ENCODE data around the gene MTIF2. TPM values are rescaled to one million over a fixed set of nuclear protein-coding genes. Genes with fewer than 3 reads are reported as not detected.

MTIF2 gene
- total and polyA plus RNA-seq, 2 donors (not counting 1 experiment from before 2014, with no cell fraction given), result 22.8 to 54.0 TPM

DNA sequence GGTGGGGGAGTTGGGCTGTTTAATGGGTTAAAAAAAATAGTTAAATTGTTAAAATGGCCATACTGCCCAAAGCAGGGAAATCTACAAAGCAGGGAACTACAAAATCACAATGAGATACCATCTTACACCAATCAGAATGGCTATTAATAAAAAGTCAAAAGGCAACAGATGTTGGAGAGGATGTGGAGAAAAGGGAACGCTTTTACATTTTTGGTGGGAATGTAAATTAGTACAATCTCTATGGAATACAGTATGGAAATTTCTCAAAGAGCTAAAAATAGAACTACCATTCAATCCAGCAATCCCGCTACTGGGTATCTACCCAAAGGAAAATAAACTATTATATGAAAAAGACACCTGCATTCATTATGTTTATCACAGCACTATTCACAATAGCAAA is 64.1 kb downstream of the MTIF2 start:
- no peak overlapping the region for H3K4me2 ChIP-seq (ENCODE audit: extremely low read depth, insufficient read depth, low read length)
- no peak overlapping the region for H3K9ac ChIP-seq (ENCODE audit: insufficient read depth, low read length)
- no peaks in the 10 kb centered on the region for H3K79me2 ChIP-seq (ENCODE audit: control insufficient read depth, insufficient read depth, low read length)
- no peak overlapping the region for H3K27ac ChIP-seq (ENCODE audit: insufficient read depth, low read length)
- H4K20me1 ChIP-seq (ENCODE audit: control insufficient read depth, extremely low read depth, insufficient read depth, low read length), result no peaks in the 10 kb centered on the region
- no peaks in the 10 kb centered on the region for H3K36me3 ChIP-seq (ENCODE audit: control insufficient read depth, insufficient read depth, low read length)
- no peak for TF ChIP-seq EZH2 (IDR thresholded peaks at IDR 0.05; ENCODE audit: low read length, missing control alignments)
- TF ChIP-seq, protein P1, sequence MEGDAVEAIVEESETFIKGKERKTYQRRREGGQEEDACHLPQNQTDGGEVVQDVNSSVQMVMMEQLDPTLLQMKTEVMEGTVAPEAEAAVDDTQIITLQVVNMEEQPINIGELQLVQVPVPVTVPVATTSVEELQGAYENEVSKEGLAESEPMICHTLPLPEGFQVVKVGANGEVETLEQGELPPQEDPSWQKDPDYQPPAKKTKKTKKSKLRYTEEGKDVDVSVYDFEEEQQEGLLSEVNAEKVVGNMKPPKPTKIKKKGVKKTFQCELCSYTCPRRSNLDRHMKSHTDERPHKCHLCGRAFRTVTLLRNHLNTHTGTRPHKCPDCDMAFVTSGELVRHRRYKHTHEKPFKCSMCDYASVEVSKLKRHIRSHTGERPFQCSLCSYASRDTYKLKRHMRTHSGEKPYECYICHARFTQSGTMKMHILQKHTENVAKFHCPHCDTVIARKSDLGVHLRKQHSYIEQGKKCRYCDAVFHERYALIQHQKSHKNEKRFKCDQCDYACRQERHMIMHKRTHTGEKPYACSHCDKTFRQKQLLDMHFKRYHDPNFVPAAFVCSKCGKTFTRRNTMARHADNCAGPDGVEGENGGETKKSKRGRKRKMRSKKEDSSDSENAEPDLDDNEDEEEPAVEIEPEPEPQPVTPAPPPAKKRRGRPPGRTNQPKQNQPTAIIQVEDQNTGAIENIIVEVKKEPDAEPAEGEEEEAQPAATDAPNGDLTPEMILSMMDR (conservative IDR thresholded peaks at IDR 0.05 in 1 of 2, IDR thresholded peaks at IDR 0.05 in 1 of 2; ENCODE audit: low read depth in 1 of 2, low read length in 2 of 2), result no peak
- no peak overlapping the region for H3K4me3 ChIP-seq (replicated peaks in 1 of 4; ENCODE audit: control extremely low read depth in 1 of 4, insufficient read depth in 1 of 4, low read depth in 3 of 4, low read length in 4 of 4)
- H3K4me1 ChIP-seq (ENCODE audit: control insufficient read depth, extremely low read depth, insufficient read depth, low read length), result no peaks in the 10 kb centered on the region
- no peaks in the 10 kb centered on the region for H3K27me3 ChIP-seq (ENCODE audit: control insufficient read depth, insufficient read depth, low read length)
- no peak for DNase-seq (ENCODE audit: low read depth in 2 of 2)
- no peaks in the 10 kb centered on the region for H3K9me3 ChIP-seq (ENCODE audit: control insufficient read depth, insufficient read depth, low read depth, low read length)
- H2AFZ ChIP-seq (ENCODE audit: low read length), result no peak overlapping the region

DNA sequence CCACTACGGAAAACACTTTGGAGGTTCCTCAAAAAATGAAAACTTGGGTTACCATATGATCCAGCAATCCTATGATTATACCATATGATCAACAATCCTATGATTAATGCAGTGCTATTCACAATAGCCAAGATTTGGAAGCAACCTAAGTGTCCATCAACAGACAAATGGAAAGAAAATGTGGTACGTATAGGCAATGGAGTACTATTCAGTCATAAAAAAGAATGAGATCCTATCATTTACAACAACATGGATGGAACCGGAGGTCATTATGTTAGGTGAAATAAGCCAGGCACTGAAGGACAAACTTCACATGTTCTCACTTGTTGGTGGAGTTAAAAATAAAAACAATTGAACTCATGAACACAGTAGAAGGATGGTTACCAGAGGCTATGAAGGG is 64.5 kb downstream of the MTIF2 start:
- Histone ChIP-seq H3K27me3 (ENCODE audit: control insufficient read depth, insufficient read depth, low read length) (no peaks in the 10 kb centered on the region), H3K9me3 (ENCODE audit: control insufficient read depth, insufficient read depth, low read depth, low read length) (no peaks in the 10 kb centered on the region), H3K27ac (ENCODE audit: insufficient read depth, low read length) (no peak overlapping the region), H3K9ac (ENCODE audit: insufficient read depth, low read length) (no peak overlapping the region), H3K4me3 (replicated peaks in 1 of 4; ENCODE audit: control extremely low read depth in 1 of 4, insufficient read depth in 1 of 4, low read depth in 3 of 4, low read length in 4 of 4) (no peak overlapping the region), H4K20me1 (ENCODE audit: control insufficient read depth, extremely low read depth, insufficient read depth, low read length) (no peaks in the 10 kb centered on the region), H2AFZ (ENCODE audit: low read length) (no peak overlapping the region), H3K4me2 (ENCODE audit: extremely low read depth, insufficient read depth, low read length) (no peak overlapping the region), H3K36me3 (ENCODE audit: control insufficient read depth, insufficient read depth, low read length) (no peaks in the 10 kb centered on the region), H3K4me1 (ENCODE audit: control insufficient read depth, extremely low read depth, insufficient read depth, low read length) (no peaks in the 10 kb centered on the region), H3K79me2 (ENCODE audit: control insufficient read depth, insufficient read depth, low read length) (no peaks in the 10 kb centered on the region)
- no peak for TF ChIP-seq EZH2 (IDR thresholded peaks at IDR 0.05; ENCODE audit: low read length, missing control alignments)
- TF ChIP-seq, protein P1 (conservative IDR thresholded peaks at IDR 0.05 in 1 of 2, IDR thresholded peaks at IDR 0.05 in 1 of 2; ENCODE audit: low read depth in 1 of 2, low read length in 2 of 2), result no peak
- DNase-seq (ENCODE audit: low read depth in 2 of 2), result no peak

DNA sequence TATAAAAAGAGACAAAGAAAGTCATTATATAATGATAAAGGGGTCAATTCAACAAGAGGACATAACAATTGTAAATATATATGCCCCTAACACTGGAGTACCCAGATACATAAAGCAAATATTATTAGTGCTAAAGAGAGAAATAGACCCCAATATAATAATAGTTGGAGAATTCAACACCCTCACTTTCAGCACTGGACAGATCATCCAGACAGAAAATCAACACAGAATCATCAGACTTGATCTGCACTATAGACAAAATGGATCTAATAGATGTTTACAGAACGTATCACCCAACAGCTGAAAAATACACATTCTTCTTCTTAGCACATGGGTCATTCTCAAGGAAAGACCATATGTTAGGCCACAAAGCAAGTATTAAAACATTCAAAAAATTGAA is 68.6 kb downstream of the MTIF2 start:
- no peaks in the 10 kb centered on the region for H3K79me2 ChIP-seq (ENCODE audit: control insufficient read depth, insufficient read depth, low read length)
- no peak overlapping the region for H2AFZ ChIP-seq (ENCODE audit: low read length)
- no peak for TF ChIP-seq EZH2 (IDR thresholded peaks at IDR 0.05; ENCODE audit: low read length, missing control alignments)
- TF ChIP-seq, protein P1 (conservative IDR thresholded peaks at IDR 0.05 in 1 of 2, IDR thresholded peaks at IDR 0.05 in 1 of 2; ENCODE audit: low read depth in 1 of 2, low read length in 2 of 2), result no peak
- no peaks in the 10 kb centered on the region for H4K20me1 ChIP-seq (ENCODE audit: control insufficient read depth, extremely low read depth, insufficient read depth, low read length)
- no peak overlapping the region for H3K4me3 ChIP-seq (replicated peaks in 1 of 4; ENCODE audit: control extremely low read depth in 1 of 4, insufficient read depth in 1 of 4, low read depth in 3 of 4, low read length in 4 of 4)
- H3K27me3 ChIP-seq (ENCODE audit: control insufficient read depth, insufficient read depth, low read length), result no peaks in the 10 kb centered on the region
- no peaks in the 10 kb centered on the region for H3K36me3 ChIP-seq (ENCODE audit: control insufficient read depth, insufficient read depth, low read length)
- no peak overlapping the region for H3K27ac ChIP-seq (ENCODE audit: insufficient read depth, low read length)
- H3K4me1 ChIP-seq (ENCODE audit: control insufficient read depth, extremely low read depth, insufficient read depth, low read length), result no peaks in the 10 kb centered on the region
- no peak overlapping the region for H3K4me2 ChIP-seq (ENCODE audit: extremely low read depth, insufficient read depth, low read length)
- H3K9ac ChIP-seq (ENCODE audit: insufficient read depth, low read length), result no peak overlapping the region
- no peaks in the 10 kb centered on the region for H3K9me3 ChIP-seq (ENCODE audit: control insufficient read depth, insufficient read depth, low read depth, low read length)
- DNase-seq (ENCODE audit: low read depth in 2 of 2), result no peak

All from fibroblast of lung (primary cell).